ENCODE results near the gene RASGEF1C.

Gene RASGEF1C

DNA sequence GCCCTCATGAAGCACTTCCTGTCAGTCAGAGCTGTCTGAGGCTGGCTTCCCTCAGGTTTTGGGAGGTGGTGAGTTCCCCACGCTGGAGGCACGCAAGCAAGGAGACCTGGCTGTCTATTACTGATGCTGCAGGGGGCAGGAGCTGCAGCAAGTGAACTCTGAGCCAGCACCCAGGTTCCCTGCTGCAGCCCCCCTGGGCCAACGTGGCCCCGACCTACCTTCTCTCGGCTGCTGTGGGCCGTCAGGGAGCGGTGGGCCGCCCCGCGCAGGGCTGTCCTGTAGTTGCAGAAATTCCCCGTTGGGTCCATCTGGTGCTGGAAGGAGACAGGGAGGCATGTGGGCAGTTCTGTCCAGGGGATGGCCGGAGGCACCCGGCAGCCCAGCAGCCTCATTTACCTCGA is 90.6 kb downstream of the RASGEF1C start:
- DNase-seq: no peak

DNA sequence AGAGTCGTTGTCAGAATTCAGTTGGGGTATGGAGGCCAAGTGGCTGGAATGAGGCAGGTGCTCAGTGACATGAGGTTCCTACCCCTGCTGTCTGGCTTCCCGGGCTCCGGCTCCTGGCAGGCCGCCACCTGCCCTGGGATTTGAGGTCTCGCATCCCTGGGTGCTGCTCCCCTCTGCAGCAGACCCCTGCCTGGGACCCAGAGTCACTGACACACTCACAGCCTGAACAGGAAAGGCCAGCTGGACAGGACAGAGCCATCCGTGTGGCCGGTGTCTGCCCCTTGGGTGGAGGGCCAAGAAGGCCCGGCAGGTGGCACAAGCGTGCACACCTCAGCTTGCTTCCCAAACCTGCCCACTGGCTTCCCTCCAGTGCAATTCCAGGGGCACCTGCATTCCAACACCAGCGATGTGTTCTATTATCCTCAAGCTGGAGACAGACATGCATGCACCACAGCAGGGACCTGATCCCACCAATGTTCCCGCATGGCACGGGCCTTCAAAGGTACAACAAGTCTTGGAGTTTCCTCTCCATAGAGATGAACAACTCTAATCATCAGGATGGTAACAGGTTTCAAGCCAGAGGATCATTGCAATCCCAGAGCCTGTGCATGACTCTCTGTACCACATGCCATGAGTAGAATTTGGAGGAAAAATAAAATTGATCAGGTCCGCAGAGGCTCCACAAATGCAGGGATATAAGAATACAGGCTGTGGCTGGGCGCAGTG is 91.8 kb downstream of the RASGEF1C start:
- no peak for DNase-seq

DNA sequence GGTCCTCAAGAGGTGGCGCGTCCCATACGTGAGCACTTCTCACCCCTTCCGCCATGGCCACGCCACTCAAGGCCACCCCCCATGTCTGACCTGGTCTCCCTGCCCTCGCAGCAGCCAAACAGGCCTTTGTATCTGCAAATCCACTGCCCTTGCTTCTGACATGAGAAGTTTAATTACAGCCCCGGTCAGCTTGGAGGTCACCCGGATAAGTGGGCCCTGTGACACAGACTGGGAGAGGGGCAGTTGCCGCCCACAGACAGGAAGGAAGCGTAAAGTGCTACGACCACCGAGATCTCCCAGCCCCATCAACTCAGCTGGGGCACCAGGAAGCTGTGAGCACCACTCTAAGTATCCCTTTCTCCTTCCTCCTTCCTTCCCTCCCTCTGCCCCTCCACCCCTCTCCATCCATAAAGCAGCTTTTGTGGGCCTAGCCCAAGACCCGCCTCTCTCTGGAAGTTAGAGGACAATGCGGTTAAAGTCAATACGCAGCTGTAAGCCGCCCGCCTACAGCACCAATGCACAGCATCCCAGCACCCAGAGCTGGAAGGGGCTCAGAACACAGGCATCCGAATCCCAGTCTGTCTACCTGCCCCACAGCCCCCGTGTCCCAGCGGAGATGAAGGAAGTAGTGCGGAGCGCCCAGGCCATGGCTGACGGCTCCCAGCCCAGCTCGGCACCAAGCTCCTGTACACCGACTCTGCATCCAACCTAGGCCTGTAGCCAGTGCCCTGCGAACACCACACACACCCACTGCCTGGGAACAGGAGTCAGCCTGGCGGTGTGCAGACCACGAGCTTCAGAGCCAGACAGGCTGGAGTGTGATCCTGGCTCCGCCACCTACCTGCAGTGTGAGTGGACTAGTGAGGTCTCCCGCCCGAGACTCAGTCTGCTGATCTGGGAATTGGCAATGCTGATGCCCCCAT is 92.7 kb downstream of the RASGEF1C start:
- no peak for DNase-seq

DNA sequence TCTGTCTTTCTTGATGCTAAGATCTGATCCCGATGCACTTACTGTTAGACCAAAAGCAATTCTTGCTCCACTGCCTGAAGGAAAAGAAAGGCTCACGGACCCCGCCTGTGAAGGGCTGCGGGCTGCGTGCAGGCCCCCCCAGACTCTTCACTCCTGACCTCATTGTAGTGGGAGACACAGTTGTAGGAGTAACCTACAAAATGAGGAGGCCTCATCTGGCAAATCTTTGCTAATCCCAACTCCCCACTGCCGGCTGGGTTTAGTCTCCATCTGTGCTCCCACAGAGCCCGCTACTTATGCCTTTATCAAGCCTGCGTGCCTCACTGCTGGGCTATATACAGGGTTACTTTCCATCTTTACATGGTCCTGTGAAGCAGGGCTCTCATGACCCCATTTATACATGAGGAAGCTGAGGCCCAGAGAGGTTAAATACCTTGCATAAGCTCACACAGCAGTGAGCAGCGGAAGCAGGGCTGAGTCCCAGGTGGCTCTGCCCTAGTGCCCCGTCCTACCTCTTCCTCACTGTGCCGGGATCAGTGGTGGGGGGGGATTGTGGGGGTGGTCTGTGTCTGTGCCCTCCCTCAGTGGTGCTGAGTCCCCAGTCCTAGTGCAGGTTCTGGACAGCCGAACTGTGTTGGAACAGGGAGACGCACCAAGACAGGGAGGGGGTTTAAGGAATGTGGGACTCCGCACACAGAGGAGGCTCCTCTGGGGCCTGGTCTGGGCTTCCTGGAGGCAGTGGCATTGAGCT is 93.5 kb downstream of the RASGEF1C start:
- no peak for DNase-seq

DNA sequence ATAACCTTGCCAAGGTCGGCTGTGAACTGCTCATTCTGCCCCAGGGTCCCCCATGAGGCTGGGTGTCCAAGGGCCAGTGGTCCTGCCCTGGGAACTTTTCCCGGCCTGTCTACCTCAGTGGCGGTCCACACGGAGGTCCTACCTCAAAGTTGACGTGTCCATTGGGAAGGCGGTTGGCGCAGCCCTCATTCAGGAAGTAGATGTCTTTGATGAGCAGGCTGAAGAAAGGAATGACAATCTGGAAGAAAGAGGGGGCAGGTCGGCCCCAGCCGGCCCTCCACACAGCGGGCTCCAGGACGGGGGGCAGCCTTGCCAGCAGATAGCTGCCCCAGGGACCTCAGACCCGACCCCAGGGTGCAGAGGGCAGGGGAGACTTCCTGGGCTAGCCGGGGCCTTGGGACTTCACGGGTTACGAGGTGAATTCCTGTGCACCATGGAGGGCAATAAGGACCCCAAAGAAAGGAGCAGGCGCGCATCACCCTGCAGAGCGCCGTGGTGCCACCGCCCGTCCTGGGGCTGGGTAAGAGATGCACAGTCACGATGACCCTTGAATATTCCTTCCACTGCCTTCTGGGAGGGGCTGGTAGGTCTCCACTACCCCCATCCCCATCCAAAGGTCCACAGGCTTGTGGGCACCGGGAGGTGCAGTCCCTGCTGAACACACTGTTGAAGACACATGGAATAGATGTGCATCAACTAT is 94.6 kb downstream of the RASGEF1C start:
- DNase-seq: no peak

DNA sequence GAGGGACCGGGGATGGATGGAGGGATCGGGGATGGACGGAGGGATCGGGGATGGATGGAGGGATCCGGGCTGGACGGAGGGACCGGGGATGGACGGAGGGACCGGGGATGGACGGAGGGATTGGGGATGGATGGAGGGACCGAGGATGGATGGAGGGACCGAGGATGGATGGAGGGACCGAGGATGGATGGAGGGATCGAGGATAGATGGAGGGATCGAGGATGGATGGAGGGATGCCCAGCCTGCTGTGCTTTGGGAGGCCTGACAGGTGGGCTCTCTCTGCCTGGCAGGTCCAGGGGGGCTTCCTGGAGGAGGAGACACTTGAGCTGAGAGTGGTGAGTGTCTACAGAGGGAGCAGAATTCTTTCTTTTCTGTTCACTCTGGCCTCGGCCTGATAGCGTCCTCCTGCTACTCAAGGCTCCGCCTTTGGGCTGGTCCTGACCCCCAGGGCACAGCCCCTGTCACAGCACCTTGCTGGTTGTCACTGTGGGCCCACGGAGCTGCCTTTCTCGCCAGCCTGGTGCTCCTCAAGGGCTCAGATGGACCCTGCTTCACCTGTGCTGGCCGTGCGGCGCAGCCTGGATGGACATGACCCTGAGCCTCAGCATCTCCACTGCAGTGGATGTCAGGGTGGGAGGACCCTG is 95.2 kb downstream of the RASGEF1C start:
- no peak for DNase-seq

DNA sequence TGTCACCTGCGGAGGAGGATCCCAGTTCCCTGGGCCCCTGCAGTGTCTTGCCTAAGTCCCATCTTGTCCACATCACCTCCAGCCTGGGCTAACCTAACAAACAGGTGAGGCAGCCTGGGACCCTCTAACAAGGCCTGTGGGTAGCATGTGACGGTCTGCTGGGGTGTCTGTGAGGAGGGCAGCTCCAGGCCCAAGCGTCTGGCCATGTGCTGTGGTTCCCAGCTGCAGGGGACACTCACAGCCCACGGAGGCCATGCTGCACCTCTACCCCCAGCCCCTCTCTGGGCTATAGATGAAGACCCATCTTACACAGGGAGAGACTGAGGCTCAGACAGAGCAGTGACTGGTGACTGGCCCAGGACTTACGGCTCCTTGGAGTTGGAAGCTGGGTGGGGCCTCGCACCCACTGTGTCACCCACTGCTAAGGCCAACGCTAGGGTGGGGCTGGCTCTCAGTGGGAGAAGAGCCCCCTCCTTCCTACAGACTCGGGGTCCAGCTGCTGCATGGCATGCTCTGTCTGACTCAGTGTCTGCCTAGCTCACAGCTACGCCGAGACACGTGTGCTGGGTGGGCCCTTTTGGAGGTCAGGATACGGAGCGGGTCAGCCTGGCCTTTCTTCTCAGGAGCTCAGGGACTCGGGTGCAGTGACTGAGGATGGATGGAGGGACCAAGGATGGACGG is 96.7 kb downstream of the RASGEF1C start:
- no peak for DNase-seq

DNA sequence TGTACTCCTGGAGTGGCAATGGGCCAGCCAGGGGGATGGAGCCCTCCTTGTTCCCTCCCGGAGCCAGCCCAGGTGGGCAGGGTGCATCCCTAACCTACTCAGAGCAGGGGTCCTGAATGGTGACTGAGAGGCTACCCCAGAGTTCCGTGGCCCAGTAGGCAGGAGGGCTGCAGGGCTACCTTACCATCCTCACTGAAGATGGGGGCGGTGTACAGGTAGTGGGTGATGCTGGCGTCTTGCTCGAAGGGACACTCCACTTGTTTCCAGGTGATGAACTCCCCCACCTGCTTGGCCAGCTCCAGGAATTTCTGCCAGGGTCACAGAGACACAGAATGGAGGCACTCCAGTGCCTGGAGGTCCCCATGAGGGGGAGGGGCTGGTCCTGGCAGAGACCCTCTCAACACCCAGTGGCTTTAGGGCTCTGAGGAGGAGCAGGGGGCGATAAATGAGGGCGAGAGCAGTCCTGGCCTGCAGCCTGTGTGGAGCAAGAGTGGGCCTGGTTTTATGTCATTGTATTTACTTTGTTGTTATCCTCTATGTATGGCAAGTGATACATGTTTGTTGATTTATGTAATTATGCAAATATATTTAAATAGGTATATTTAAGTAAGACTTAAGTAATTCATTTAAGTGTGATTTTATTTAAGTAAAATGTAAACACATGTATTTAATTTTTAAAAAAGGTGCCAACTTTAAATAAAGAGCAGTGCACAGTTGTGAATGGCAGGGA is 97.6 kb downstream of the RASGEF1C start:
- no peak for DNase-seq

DNA sequence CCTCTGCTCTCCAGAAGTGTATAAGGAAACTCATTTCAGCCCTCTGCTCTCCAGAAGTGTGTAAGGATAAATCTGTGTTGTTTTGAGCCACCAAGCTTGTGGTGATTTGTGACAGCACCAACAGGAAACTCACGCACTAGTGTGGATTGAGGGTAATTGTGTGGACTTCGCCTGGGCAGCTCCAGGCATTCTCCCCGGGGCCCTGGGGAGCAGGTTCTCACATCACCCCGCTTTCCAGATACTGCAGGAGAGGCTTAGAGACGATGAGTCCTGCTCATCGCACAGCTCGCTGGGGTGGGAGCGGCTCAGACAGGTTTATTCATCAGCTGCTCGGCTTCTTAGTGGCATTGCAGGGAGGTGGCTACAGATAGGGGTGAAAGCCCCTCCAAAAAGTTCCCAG is 99.1 kb downstream of the RASGEF1C start:
- DNase-seq: no peak

DNA sequence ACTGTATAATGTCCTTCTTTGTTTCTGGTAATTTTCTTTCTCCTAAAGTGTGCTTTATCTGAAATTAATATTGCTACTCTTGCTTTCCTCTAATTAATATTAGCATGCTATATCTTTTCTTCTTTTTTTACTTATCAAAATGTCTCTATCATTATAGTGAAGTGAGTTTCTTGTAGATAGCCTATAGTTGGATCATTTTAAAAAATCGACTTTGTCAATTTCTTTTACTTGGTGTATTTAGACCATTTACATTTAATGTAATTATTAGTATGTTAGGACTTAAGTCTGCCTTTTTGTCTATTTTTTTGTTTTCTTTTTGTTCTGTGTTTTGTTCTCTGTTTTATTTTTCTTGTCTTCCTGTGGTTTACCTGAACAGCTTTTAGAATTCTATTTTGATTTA is 102.0 kb downstream of the RASGEF1C start:
- DNase-seq: no peak

DNA sequence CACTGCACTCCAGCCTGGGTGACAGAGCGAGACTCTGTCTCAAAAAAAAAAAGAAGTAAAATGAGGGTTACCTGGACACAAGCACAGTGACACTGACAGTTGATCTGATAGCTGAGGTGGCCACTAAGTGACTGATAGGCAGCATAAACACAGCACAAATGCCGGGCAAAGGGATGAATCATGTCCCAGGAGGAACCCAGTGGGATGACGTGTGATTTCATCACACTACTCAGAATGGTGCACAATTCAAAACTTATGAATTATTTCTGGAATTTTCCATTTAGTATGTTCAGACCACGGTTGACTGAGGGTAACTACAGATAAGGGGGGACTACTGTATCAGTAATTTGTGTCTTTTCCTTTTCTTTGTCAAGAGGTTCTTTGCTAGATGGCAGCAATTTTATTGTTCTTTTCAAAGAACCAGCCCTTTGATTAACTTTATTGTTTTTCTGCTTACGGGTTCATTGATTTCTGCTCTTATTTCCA is 103.1 kb downstream of the RASGEF1C start:
- DNase-seq: no peak

DNA sequence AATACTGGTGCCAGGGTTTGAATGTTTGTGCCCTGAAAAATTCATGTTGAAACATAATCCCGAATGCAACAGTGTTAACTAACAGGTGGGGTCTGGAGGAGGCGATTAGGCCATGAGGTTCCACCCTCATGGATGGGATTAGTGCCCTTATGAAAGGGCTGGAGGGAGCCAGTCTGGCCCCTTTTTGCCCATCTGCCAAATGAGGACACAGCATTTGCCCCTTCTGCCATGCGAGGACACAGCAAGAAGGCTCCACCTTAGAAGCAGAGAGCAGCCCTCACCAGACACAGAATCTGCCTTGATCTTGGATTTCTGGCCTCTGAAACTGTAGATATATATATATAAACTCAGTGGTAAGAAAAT is 104.9 kb downstream of the RASGEF1C start:
- no peak for DNase-seq

DNA sequence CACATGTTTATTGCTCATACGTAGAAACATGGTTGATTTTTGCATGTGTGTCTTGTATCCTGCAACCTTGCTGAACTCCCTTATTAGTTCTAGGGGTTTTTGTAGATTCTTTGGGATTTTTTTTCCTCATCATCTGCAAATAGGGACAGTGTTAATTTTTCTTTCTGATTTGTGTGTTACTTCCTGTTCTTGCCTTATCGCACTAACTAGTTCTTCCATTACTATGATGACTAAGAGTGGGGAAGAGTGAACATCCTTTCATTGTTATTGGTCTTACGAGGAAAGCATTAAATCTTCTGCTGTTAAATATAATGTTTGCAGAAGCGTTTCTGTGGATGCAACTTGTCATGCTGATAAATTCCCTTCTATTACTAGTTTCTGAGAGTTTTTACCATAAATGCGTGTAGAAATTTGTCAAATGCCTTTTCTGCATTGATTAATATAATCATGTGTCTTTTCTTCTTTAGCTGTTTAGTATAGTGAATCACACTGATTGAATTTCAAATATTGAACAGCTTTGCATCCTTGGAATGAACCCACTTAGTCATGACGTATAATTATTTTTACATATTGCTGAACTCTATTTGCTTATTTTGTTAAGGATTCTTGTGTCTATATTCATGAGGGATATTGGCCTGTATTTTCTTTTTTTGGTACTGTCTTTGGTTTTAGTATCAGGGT is 105.4 kb downstream of the RASGEF1C start:
- no peak for DNase-seq

DNA sequence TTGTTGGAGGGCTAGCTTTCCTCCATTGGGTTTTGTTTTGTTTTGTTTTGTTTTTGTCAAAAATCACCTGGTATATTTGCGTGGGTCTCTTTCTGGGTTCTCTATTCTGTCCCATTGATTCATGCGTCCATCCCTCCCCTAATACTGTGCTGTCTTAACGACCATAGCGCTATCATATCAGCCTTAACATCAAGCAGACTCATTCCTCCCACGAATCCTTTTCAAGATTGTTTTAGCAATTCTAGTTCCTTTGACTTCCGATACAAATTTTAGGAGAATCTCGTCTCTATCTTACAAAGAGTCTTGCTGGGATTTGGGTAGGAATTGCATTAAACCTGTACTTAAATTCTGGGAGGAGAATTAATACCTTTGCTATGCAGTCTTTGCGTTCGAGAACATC is 106.4 kb downstream of the RASGEF1C start:
- DNase-seq: no peak

DNA sequence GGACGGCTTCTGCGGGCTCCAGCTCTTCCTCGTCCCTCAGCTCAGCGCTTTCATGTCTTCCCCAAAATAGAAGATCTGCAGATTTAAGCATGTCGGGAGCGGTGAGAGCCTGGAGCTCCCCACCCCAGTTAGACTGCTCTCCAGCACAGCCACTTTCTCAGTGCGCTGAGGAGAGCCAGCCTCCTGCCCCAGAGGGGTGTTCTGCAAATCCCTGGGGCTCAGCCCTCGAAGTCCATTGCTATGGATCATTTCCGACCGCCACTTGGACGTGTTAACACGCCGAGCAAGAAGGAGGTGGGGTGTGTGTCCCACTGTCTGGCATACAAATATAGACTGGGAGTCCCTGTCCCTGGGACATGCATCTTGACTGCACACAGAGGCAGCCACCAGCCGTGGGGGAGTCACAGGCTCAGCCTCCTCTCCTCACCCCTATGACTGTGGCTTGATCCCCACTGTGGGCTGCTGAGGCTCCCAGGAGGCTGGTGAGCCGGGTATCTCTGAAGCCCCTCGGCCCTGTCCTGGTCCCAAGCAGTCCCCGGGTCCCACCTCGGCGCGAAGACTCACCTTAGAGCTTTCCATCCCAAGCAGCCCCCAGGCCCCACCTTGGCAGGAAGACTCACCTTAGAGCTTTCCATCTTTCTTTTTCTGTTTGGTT is 107.4 kb downstream of the RASGEF1C start:
- DNase-seq: no peak

DNA sequence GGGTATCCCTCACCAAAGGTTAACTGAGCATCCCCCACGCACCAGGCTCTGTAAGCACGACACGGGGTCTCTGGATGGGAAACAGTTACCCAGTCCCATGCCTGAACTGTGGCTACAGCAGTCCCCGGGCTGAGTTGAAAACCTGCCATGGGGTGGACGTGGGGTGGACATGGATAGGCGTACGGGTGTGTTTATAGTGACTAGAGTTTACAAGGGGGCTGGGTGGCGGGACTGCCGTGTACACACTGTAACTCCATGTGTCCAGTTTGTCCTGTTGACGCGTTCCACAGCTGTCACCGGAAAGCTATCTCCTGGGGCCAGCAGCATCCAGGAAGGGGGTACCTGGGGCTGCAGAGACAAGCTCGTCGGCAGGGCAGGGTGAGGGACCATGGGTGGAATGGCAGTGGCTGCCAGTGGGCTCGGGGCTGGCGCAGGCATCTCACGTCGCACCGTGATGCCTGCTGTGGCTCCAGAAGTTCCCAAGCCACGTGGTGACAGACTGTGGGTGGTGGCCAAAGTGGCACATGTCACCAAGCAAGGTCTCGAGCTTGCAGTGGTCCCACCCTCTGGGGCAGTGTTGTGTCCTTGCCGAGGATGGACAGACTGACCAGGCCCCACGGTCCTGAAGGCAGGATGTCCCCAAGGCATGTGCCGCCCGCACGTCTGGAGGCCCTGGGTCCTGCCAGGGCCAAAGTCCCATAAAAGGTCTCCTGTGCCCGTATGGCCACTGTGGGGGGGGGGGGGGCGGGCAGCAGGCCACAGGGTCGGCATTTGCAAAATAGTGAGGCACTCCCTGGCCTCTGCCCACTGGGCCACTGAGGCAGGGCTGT is 108.2 kb downstream of the RASGEF1C start:
- DNase-seq: no peak

DNA sequence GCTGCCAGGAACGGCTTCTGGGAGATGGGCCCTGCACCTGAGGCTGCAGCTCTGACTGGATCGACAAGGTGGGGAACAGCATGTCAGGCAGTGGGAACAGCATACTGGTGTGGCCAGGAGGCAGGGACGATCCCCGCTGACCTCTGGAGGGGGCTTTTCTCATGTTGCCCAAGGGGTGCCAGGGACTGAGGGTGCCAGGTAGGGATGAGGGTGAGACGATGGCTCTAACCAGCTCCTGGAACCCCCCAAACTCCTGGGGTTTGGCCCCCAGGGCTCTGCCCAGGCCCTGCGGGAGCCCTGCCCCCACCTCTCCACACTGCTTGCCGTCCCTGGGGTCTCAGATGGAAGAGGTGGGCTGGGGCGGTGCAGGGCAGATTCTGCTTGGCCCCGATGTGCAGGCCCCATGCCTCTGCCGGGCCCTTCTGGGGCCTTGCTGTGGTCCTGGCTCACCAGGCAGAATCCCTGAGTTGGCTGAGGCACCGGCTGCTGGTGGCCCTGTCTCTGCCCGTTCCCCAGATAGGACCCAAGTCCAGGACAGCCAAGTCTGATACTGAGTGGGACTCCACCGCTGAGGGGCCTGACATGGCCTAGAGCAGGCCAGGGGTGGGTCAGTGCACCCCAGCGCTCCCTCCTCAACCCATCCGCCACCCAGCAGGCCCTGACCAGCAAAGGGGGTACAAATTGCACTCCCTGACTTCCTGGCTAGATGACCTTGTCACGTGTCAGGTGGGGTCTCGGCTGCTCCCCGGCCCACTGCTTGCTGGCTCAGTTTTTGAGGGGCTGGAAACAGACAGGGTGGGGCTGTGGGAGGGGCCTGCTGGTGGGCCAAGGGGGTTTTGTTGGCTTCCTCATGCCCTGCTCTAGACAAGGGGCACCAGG is 109.0 kb downstream of the RASGEF1C start:
- no peak for DNase-seq
